ENCODE data around the gene BLM. TPM values are rescaled to one million over a fixed set of nuclear protein-coding genes. Genes with fewer than 3 reads are reported as not detected.

The BLM gene
- total and polyA plus RNA-seq, 12 donors = 3.5 to 35.0 (median 7.9) TPM

DNA sequence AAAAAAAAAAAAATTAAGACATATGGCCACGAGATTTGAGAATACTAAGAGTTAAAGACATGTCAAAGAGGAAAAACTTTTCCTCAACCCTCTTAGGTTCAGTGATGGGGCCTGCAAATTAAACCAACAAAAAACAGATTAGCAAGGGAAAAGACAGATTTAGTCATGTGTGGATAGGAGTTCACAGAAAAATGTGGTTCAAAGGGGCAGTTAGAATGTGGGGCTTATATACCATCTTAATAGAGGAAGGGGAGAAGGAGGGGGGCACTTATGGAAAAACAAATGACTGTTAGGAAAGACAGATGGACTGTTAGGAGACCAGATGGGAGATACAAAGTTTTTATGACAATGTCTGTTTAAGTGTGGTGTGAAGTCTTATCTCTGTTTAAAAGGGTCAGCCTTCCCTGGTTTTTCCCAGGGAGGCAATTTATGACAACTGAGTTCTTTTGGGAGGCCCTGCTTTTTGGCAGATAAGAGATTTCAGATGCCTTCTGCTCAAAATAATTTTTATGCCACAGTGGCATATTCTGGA lies 82.6 kb downstream of the BLM start:
- no peak for DNase-seq
- no peaks in the 10 kb centered on the region for H3K27me3 ChIP-seq
- TF ChIP-seq, protein P1, sequence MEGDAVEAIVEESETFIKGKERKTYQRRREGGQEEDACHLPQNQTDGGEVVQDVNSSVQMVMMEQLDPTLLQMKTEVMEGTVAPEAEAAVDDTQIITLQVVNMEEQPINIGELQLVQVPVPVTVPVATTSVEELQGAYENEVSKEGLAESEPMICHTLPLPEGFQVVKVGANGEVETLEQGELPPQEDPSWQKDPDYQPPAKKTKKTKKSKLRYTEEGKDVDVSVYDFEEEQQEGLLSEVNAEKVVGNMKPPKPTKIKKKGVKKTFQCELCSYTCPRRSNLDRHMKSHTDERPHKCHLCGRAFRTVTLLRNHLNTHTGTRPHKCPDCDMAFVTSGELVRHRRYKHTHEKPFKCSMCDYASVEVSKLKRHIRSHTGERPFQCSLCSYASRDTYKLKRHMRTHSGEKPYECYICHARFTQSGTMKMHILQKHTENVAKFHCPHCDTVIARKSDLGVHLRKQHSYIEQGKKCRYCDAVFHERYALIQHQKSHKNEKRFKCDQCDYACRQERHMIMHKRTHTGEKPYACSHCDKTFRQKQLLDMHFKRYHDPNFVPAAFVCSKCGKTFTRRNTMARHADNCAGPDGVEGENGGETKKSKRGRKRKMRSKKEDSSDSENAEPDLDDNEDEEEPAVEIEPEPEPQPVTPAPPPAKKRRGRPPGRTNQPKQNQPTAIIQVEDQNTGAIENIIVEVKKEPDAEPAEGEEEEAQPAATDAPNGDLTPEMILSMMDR (IDR thresholded peaks at IDR 0.05) = no peak
- 92 to 93% methylated on average over 1 of the region's 1 CpG for WGBS, 2 donors
- intact Hi-C loops (cut with DNase I) = no loop called here
- H3K9me3 ChIP-seq = no peaks in the 10 kb centered on the region
- no peaks in the 10 kb centered on the region for H3K36me3 ChIP-seq
- H3K4me1 ChIP-seq = no peaks in the 10 kb centered on the region
- no peak overlapping the region for H3K27ac ChIP-seq
- no peak for ATAC-seq
- no peak overlapping the region for H3K4me3 ChIP-seq

DNA sequence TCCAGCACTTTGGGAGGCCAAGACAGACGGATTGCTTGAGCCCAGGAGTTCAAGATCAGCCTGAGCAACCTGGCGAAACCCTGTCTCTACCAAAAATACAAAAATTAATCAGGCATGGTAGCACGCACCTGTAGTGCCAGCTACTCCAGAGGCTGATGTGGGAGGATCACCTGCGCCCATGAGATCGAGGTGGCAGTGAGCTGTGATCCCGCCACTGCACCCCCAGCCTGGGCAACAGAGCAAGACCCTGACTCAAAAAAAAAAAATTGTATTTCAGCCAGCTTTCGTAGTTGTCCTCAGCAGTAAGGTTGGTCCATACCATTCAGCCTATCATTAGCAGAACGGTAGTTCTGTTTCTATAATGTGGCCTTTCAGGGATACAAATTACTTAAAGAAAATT lies 84.7 kb downstream of the BLM start:
- H3K4me1 ChIP-seq = no peaks in the 10 kb centered on the region
- H3K4me3 ChIP-seq = no peak overlapping the region
- no peaks in the 10 kb centered on the region for H3K36me3 ChIP-seq
- TF ChIP-seq, protein P1 (IDR thresholded peaks at IDR 0.05) = no peak
- ATAC-seq (no peak), DNase-seq (no peak)
- no peak overlapping the region for H3K27ac ChIP-seq
- 97% methylated on average over 8 of the region's 8 CpGs for WGBS, 2 donors
- H3K9me3 ChIP-seq = no peaks in the 10 kb centered on the region
- no peaks in the 10 kb centered on the region for H3K27me3 ChIP-seq
- intact Hi-C loops (cut with DNase I) = no loop called here

DNA sequence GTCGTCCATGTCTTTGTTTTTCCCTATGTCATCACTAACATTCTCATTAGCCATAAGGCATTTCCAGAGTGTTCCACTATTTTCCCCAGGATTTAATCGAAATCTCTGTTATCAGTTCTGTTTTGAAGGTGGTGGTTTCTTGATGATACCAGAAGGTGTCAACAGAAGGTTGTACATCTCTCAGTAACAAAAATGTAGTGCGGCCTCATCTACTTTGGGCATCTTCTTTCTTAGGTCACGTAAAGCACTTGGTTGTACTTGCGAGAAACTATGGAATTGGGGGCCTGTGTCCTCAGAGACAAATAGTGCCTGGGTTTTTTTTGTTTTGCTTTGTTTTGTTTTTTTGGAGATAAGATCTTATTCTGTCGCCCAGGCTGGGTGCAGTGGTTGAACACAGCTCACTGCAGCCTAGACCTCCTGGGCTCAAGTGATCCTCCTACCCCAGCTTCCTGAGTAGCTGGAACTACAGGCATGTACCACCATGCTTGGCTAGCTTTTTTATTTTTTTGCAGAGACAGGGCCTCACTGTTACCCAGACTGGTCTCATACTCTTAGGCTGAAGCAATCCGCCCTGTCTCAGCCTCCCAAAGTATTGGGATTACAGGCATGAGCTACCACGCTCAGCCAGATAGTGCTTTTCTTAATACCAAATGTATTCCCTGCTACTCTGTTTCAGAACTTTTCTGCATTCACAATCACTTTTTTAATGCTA lies 90.1 kb downstream of the BLM start:
- H3K4me3 ChIP-seq = peak overlapping the region in 1 of 10 donors; percentile 17
- peaks cover 0 to 18% (median 0%) of the 10 kb centered on the region in 9 donors for H3K36me3 ChIP-seq
- peak overlapping the region in 1 of 10 donors; percentile 68 for H3K27ac ChIP-seq
- ATAC-seq (no peak), DNase-seq (no peak)
- TF ChIP-seq, protein P1 (IDR thresholded peaks at IDR 0.05) = no peak
- H3K4me1 ChIP-seq = peaks cover 0 to 27% (median 0%) of the 10 kb centered on the region in 9 donors
- H3K27me3 ChIP-seq = no peaks in the 10 kb centered on the region
- intact Hi-C loops (cut with DNase I) = no loop called here
- no peaks in the 10 kb centered on the region for H3K9me3 ChIP-seq
- 89 to 93% methylated on average over 8 of the region's 8 CpGs for WGBS, 2 donors

DNA sequence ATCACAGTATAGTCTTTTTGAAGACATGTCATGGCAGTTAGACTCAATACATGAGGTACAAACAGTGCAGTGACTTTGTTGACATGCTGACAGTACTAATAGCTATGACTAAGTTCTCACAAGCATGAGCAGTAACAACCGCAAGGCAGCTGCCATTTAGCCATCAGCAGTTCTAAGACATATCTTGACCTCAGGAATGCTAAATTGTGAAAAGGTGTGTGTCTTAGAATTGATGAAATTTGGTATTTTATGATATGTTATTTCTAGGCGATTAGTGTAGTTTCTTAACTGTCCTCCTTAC lies 90.6 kb downstream of the BLM start:
- H3K9me3 ChIP-seq = no peaks in the 10 kb centered on the region
- 91 to 92% methylated on average over 2 of the region's 2 CpGs for WGBS, 2 donors
- H3K27me3 ChIP-seq = no peaks in the 10 kb centered on the region
- ATAC-seq (no peak), DNase-seq (no peak)
- TF ChIP-seq, protein P1 (IDR thresholded peaks at IDR 0.05) = no peak
- intact Hi-C loops (cut with DNase I) = no loop called here
- peaks cover 0 to 32% (median 0%) of the 10 kb centered on the region in 9 donors for H3K4me1 ChIP-seq
- peak overlapping the region in 1 of 10 donors; percentile 68 for H3K27ac ChIP-seq
- H3K4me3 ChIP-seq = peak overlapping the region in 1 of 10 donors; percentile 17
- peaks cover 0 to 20% (median 0%) of the 10 kb centered on the region in 9 donors for H3K36me3 ChIP-seq

Measured in heart right ventricle (tissue), 16 donors.